Measurements from ENCODE around the gene NACC1.

NACC1 gene

DNA sequence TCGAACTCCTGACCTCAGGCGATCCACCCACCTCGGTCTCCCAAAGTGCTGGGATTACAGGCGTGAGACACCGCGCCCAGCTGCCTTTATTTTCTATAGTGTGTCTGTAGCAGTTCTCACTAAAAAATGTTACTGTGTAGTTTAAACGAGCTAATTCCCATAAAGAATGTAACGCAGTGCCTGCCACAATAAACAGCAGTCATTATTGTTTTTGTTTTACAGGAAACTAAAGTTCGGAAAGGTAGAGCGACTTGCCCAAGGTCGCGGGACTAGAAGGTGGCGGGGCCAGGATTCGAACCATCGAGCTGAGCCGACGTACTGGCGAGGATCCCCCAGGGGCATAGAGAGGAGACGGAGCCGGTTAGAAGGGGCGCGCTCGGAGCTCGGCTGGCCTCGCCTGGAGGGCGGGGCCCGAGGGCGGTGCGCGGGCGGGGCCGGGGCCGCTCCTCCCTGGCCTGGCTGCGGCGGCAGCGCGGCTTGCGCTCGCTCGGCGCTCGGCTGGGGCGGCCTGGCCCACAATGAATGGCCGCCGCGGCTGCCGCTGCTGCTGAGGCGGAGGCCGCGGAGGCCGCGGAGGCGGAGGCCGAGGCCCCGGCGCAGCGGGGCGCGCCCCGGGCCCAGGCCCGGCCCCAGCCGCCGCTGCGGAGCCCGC, at the start of gene NACC1:
NACC1 (plus strand) TSS at position 493 of the 652 bp plus-strand sequence. CDS start 16,944 bp downstream, outside the sequence.
- peak; percentile 80 for DNase-seq (ENCODE audit: low read depth)

DNA sequence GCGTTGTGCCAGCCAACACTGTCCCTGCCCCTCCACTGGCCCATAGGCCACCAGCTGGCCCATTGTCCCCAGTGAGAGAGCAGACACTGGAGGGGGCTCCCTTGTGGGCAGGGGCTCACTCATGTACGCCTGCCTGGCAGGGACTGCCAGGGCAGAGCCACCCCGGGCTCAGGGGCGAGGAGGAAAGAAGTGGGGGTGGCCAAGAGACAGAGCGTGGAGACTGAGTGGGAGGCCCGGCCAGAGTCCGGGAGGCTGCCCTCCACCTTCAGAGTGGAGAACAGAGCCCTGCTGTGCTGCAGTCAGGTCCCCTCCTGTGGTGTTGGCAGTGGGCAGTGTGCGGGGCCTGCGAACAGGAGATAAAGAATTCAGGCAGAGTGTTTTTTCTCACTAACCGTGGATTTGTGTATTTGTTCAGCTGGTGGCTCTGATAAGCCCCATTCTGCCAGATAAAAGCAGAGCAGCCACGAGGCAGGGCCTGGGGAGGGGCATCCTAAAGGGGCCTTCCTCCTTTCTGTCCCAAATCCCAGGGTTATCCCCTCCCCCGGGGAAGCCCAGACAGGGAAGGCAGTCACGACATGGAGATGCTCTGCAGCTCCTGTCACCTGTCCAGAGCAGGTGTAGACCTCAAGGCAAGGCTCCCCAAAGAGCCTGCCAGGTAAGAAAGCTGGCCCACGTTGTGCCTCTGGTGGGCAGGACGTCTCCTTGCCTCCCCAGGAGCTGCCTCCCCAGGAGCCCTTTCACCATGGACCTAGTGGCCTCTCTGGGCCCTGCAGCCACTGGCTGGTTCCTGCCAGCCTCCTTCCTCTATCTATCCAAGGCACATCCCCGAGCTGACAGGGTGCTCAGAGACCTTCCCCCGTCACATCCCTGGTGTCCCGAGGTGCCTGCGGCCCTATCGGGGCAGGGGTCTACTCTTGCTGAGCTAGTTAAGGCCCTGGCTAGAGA, 48.4 kb upstream of the NACC1 start:
- DNase-seq (ENCODE audit: low read depth): no peak

DNA sequence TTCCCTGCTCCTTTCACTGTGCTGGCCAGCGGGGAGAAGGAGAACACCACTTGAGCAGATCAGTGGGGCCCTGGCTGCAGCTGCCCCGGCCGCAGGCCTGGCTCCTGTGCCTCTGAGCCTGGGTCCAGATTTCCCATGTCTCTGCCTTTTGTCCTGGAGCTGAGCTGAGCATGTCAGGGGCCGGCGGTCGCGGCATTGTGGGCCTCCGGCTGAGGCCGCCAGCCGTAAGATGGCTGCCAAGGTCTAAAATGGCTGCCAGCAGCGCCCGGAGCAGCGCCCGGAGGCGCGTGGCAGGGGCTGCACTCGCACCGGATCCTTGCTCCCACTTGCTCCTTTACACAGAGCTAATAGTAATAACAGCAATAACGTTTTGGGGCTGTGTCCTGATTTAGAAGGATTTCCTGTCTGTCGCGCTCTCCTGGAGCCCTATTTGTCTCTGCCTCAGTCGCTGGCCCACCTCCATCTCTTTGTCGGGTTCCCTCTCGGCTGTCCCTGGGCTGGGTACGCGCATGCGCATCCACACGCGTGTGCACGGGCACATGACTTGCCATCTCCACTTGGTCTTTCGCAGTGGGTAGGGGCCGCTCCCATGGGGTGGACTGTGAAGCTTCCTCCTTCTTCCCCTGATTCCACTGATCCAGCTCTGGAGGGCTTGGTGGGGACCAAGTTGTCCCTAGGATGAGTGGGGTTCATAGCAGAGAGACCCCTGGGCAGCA, 47.5 kb upstream of the NACC1 start:
- no peak for DNase-seq (ENCODE audit: low read depth)

DNA sequence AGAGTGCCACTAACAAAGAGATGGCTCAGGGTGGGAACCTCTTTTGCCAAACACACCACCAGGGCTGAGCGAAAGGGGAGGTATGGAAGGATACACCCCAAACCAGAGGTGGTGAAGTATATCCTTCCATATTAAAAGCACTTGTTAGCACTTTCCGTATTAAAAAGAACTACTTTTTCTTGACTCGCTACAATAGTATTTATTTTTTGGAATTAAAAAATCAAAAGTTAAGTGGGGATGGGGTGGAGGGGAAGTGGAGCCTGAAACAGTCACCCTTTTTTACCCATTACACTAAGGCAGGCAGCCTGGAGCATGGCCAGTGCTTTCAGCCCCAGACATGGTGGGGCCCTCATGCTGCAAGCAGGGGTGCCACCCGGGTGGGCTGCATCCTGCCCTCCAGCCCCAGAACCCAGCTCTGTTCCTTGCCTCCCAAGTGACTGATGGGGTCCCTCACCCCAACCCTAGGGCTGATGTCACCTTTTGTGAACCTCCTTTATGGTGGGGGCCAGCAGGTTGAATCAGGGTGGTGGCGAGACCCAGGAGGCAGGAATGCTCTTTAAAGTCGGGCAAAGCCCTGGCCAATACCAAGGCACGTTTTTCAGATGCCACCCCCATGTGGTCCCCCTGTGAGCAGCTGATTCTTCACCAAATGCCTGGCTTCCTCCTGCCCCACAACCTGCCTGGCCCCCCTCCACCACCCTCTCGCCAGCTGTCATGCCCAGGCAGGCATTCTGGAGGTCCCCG, 46.4 kb upstream of the NACC1 start:
- DNase-seq (ENCODE audit: low read depth): no peak

DNA sequence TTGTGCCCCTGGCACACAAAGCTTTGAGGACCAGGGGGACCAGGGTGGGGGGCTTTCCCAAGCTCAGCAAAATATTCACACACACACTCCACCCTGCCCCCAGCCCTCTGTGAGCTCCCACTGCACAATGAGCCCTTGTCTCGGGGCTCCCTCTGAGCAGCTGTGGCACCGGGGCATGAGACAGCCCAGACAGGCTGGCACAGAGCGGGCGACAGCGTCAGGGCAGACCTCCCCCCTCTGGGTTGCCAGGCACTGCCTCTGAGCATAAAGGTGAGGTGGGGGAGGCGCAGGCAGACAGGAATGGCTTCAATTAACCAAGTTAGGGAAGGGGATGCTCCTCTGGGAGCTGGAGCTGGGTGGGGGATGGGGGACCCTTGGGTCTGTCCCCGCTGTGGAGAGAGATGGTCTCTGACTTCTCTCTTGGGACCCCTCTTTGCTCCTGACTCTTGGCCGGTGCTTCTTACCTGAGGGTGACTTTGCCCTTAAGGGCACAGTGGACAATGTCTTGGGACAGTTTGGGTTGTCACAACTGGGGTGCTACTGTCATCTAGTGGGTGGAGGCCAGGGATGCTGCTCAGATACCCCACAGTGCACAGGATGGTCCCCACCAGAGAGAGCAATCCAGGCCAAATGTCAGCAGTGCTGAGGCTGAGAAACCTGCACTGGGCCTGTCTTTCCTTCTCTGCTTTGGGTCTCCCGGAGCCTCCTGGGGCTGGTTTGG, 45.7 kb upstream of the NACC1 start:
- DNase-seq (ENCODE audit: low read depth): no peak

DNA sequence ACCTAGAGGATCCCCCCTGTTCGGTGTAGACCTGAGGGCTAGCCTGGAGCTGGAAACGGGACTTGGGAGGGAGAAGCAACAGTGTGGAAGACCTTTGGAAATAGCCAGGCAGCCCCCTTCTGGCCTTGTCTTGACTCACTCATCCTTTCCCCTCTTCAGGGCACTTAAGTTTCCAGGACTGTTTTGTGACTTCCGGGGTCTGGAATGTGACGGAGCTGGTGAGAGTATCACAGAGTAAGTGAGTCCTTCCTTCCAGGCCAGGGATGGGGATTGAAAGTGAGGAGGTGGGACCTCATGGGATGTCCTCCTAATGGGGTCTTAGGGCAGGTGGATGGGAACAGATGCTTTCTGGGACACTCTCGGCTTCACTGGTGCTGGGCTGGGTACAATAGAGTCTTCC, 44.8 kb upstream of the NACC1 start:
- DNase-seq (ENCODE audit: low read depth): no peak

DNA sequence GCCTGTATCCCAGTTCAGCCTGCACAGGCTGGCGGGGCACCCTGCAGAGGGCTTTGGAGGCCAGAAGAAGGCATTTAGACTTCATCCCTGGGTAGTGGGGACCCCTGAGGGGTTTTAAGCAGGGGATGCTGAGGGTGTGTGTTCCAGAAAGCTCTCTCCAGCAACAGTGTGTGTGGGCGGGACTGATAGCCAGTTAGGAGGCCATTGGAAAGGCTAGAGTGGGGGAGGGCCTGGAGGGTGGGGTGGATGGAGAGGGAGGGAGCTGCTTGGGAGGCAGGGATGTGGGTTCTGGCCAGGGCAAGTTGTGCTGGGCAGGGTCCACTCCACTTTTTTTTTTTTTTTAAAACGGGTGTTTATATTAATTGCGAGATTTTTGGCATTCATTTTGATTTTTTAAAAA, 43.7 kb upstream of the NACC1 start:
- DNase-seq (ENCODE audit: low read depth): no peak

DNA sequence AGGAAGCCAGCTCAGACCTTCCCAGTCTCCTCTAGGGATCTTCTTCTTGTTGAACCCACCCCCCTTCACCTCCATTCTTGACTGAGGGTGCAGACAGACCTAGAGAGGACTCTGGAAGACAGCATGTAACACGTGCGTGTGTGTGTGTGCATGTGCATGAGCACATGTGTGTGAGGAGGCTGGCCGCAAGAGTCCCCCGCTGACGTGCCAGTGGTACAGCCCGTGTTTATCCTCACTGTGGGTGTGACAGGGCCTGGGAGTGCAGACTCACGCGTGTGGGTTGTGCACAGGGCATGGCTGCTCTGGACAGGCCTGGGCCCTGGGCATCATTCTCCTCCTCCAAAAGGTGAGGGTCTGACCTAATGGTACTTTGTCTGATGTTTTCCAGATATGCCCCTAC, 41.7 kb upstream of the NACC1 start:
- no peak for DNase-seq (ENCODE audit: low read depth)

DNA sequence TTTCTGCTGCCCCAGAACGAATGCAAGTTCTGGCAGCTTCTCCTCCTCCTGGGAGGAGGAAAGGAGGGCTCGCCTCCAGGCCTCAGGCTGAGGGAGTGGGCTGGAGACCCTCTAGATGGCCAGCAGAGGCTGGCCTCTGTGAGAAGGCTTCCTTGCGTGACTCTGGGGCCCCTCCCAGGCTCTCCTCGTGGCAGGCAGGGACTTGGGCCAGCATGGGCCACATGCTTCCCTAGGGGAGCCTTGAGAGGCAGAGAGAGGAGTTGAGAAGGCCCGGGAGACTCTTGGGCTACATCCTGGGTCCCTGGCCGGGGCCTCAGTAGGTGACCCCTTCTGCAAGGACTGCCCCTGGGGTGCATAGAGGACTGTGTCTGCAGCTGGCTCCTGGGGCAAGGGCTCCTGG, 41.3 kb upstream of the NACC1 start:
- DNase-seq (ENCODE audit: low read depth): no peak

DNA sequence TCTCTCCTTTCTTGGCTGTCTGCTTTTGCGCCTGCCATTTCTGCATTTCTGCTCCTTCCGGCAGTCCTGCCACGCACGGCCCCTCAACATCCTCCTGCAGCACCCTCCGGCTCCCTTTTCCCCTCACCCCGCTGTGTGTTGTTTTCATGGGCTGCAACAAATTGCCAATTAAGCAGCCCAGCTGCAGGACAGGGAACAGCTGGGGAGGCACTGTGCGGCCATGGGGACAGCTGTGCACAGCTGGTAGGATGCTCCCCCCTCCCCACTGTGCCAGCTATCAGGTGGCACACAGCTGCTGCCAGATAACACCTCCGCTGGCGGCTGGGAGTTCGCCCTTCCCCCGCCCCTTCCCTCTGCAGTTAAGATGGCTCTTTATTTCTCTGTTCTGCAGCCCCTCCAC, 40.8 kb upstream of the NACC1 start:
- DNase-seq (ENCODE audit: low read depth): no peak

DNA sequence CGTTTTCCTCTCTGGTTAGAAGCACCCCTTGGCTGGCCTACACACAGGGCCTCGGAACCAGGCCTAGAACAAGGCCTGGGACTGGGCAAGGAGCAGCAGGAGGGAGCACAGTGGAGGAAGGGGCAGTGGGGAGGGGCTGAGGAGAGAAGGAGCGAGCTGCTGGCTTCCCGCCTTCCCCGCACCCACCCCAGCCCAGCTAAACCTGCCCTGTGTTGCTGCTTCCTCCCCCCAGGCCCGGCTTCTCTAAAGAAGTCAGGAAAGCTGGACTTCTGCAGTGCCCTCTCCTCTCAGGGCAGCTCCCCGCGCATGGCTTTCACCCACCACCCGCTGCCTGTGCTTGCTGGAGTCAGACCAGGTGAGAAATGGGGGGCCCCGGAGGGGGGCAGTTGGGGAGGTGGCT, 39.7 kb upstream of the NACC1 start:
- no peak for DNase-seq (ENCODE audit: low read depth)

DNA sequence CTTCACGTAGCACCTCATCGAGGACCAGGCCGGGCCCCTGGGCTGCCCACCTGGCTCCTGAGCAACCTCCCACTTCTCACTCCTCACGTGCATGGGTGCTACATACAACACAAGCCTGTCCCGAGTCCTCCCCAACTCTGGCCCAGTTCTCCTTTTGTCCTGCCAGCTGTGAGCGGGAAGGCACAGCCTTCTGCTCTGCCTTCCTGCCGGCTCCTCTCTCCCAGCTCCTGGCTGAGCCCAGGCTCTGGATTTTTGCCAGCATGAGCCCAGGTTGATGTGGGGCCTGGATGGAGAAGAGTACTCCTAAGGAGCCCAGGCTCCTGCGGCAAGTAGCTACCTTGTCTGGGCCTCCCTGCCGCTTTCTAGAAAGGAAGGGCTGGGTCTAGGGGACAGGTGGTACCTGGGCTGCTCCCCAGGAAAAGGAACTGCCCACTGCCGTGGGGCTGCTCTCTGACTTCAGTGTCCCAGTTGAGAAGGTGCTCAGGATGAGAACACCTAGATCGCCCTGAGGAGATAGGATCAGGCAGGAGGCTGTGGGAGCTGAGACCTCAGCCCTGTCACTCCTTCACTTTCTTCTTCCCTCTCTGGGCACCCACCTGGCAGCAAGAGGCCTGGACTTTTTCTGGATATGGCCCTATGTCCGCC, 39.0 kb upstream of the NACC1 start:
- no peak for DNase-seq (ENCODE audit: low read depth)

DNA sequence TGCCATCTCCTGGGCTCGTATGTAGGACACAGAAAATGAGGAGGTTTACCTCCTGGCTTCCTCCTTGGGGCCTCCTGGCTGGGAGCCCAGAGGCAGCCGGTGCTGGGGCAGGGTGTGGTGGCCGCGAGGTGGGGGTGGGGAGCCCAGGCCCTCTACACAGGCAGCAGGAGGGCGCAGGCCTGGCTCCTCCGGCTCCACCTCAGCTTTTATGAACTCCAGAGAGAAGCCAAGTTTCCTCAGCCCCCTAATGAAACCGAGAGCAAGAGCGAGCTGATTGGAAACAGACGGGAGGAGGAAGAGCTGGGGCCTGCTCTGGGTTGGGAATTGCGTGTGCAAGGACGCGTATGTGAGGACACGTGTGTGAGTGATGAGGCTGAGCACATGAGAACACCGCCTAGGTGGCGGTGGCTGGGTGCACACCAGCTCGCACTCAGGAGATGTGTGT, 38.5 kb upstream of the NACC1 start:
- peak; percentile 30 for DNase-seq (ENCODE audit: low read depth)

DNA sequence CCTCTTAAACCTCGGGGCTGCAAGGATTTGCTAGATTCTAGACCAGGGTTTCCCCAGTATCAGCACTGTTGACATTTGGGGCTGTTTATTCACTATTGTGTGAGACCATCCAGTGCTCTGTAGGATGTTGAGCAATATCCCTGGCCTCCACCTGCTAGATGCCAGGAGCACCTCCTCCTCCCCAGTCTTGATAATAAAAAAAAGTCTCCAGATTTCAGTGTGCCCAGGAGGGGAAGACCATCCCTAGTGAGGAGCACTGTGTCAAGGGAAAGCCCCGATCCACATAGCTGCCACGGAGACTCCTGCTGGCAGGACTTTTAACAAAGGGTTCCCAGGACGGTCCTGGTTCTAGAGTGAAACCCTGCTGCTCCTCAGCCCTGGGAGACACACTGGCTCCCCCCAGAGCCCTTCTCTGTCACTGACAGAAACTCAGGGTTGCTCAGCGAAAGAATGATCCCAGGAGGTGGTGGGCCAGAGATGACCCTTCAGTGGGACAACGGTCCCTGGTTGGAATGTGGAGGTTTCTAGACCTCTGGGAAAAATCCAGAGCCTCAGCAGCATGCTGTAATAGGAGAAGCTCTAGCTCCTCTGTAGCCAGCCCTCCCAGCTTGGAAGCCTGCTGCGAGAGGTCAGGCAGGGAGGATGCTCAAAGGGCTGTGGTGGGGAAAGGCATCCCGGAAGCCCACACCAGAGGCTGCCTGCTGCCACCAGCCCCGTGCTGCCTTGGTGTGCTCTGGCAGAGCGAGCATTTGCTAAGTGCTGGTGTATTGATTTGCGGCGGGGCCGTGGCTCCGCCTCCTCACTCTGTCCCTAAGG, 35.7 kb upstream of the NACC1 start:
- DNase-seq (ENCODE audit: low read depth): peak; percentile 46

DNA sequence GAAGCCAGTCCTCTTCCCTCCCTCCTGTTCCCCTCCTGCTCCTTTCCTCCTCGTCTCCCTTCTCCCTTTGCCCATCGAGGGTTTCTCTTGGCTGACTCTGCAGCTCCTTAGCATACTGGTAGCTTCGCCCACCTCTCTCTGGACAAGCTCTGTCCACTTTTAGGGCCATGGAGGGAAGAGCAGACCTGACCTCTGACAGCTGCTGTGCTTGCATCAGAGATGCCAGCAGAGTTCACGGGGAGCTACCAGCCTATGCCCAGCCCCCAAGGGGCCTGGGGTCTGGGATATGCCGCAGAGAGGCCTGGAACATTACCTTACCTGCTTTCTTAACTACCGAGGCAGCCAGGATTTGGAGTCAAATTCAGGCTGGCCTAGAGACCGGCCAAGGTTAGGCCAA, 35.1 kb upstream of the NACC1 start:
- DNase-seq (ENCODE audit: low read depth): no peak

DNA sequence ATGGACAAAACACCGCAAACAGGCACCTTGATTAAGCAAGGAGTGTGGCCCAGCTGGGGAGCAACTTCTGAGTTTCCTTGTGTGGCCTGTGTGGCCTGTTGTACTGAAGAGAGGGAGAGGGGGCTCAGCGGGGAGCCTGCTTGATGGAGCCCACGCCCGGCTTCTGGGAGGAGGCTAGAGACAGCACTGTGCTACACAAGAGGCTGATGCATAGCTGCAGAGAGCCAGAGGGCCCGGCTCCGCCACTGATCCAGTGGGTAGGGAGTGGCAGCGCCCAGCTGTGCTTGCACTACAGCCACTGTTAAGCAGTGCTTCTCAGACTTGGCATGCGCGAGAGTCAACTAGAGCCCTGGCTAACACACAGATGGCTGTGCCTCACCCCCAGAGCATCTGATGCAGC, 34.4 kb upstream of the NACC1 start:
- no peak for DNase-seq (ENCODE audit: low read depth)

DNA sequence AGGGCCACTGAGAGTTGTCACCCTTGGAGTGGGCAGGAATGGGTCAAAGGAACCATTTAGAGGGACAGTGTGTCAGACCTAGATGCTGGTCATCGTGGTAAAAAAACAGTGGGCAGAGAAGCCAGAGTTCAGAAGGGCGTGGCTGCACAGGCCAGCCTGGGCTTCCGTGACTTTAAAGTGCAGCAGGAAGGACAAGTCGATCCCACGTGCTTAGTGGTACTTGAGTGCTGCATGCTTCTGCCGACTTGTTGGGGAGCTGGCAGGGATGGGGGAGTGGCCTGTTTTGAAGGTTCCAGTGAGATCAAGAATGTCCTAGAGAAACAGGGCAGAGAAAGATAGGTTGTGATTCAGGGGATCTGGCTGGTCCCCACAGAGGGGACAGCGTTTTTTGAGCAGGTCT, 32.4 kb upstream of the NACC1 start:
- DNase-seq (ENCODE audit: low read depth): no peak

DNA sequence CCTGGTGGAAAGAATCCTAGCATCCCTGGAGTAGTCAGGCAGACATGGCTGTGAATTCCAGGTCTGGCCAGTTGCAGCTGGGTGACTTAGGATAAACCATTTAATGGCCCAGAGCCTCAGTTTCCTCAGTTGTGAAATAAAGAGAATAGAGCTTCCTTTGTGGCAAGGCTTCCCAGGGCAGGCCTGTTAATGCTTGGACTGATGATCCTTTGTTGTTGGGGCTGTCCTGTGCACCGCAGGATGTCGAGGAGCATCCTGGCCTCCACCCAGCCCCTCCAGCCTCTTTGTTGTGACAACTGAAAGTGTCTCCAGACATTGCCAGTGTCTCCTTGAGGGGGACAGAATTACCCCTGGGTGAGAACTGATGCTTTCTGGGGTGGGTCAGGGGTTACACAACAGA, 31.7 kb upstream of the NACC1 start:
- no peak for DNase-seq (ENCODE audit: low read depth)

DNA sequence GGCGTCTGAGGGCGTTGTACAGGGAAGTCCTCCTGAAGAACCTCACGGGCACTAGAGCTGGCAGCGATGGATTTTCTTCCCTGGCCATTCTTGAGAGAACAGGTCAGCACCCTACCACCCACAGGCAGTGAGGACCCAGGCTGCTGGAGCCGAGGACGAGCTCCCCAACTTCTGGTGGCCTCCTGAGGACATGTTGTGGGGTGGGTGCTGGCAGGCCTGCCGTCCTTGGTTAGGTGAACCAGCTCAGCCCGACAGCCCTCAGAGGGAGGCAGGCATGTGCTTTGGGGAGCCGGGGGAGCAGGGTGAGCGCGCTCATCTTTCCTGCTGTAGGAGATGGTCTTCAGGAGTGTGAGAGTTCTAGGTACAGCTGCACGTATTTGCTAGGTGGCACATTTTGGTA, 30.8 kb upstream of the NACC1 start:
- no peak for DNase-seq (ENCODE audit: low read depth)

All from amniotic epithelial cell (primary cell).